Lower lobe of right lung (tissue), 2 donors: Measurements from ENCODE around the gene CD3D. TPM values are rescaled to one million over a fixed set of nuclear protein-coding genes. Genes with fewer than 3 reads are reported as not detected.

Experiments used
- ATAC-seq, 2 donors: fragments of 200-7000 bp; cut with Tn5 transposase; one replicate each; pipeline ENCODE4 v1.9.1; 2020 to 2022; ENCODE audit warnings: mild to moderate bottlenecking in 2 of 2, moderate library complexity in 2 of 2
- DNase-seq: peaks from one replicate; pipeline ENCODE4 v3.0.0-alpha.2; 2020
- H3K27ac ChIP-seq: fragments of 200-600 bp; one replicate; pipeline ENCODE4 v1.8.0; 2022
- H3K27me3 ChIP-seq: fragments of 200-600 bp; one replicate; pipeline ENCODE4 v1.8.0; 2022; ENCODE audit warnings: low read depth
- H3K36me3 ChIP-seq: fragments of 200-600 bp; one replicate; pipeline ENCODE4 v1.8.0; 2022; ENCODE audit warnings: mild to moderate bottlenecking
- H3K4me1 ChIP-seq: fragments of 200-600 bp; one replicate; pipeline ENCODE4 v1.8.0; 2022
- H3K4me3 ChIP-seq: fragments of 200-600 bp; one replicate; pipeline ENCODE4 v1.8.0; 2022; ENCODE audit warnings: mild to moderate bottlenecking
- H3K9me3 ChIP-seq: fragments of 200-600 bp; one replicate; pipeline ENCODE4 v1.8.0; 2022
- intact Hi-C: fragments of 100-400 bp; cut with DNase I; formaldehyde crosslinking; loops from one replicate; pipeline ENCODE4 v1.11.0; 2022
- long read RNA-seq: library from polyadenylated mRNA; unstranded; transcript quantifications from one replicate; pipeline ENCODE4 v2.0.0, GENCODE V29; 2021
- total RNA-seq: library from RNA; stranded (reverse); fragmentation: NEBNext Ultra II Directional; extraction: Animal tissue kit (Norgen Biotek cat#: 25700); gene quantifications from one replicate; pipeline ENCODE4 v1.2.1, GENCODE V29; 2021
- TF ChIP-seq, protein P1 (sequence below): fragments of 200-600 bp; IDR thresholded peaks from one replicate; pipeline ENCODE4 v1.8.0; 2022; ENCODE audit warnings: antibody characterized with exemption, mild to moderate bottlenecking
- donor health status: DM: no; HTN: yes; CAD: no; lungs with severe emphysema.

The CD3D gene
- 7.4 TPM for total RNA-seq
- long read RNA-seq, partial matches to known transcripts, result 0 of 2 reads
- long read RNA-seq, other reads (novel, unspliced or antisense), result 0 of 2 reads

- DNase-seq (no peak), ATAC-seq (no peak)
- H3K27me3 ChIP-seq, result no peaks in the 10 kb centered on the region
- peak within 1 kb of the TSS; percentile 39 for H3K4me3 ChIP-seq
- no peaks in the 10 kb centered on the region for H3K36me3 ChIP-seq
- H3K4me1 ChIP-seq, result no peaks in the 10 kb centered on the region
- TF ChIP-seq, protein P1, sequence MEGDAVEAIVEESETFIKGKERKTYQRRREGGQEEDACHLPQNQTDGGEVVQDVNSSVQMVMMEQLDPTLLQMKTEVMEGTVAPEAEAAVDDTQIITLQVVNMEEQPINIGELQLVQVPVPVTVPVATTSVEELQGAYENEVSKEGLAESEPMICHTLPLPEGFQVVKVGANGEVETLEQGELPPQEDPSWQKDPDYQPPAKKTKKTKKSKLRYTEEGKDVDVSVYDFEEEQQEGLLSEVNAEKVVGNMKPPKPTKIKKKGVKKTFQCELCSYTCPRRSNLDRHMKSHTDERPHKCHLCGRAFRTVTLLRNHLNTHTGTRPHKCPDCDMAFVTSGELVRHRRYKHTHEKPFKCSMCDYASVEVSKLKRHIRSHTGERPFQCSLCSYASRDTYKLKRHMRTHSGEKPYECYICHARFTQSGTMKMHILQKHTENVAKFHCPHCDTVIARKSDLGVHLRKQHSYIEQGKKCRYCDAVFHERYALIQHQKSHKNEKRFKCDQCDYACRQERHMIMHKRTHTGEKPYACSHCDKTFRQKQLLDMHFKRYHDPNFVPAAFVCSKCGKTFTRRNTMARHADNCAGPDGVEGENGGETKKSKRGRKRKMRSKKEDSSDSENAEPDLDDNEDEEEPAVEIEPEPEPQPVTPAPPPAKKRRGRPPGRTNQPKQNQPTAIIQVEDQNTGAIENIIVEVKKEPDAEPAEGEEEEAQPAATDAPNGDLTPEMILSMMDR, result no peak
- no peaks in the 10 kb centered on the region for H3K9me3 ChIP-seq
- no peak within 1 kb of the TSS for H3K27ac ChIP-seq
- intact Hi-C loops, result no loop called here
Observed at GRCh38 chr11:118342503-118343161, at the start of gene CD3D. TSS of gene CD3D (minus strand) at chr11:118342705. CDS start at chr11:118342607, 98 bp downstream.

DNA sequence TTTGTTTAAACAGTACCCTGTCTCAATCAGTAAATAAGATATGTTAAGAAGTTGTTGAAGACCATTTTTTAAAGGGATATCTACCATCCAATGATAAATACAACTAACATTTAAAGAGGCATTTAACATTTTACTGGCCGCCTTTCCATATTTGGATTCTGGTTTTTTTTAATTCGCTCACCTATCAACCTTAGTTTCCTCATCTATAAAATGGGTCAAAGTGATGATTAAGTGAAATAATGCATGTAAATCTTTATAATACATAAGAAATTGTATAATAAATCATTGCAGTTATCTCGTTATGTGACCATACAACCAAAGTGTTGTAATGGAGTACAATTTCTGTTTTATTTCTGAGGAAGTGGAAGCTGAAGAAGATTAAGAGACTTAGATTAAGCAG is 41.2 kb upstream of the CD3D start:
- no peaks in the 10 kb centered on the region for H3K27me3 ChIP-seq
- H3K36me3 ChIP-seq, result peaks cover 98% of the 10 kb centered on the region
- no peak overlapping the region for H3K4me3 ChIP-seq
- no peak for DNase-seq
- H3K9me3 ChIP-seq, result no peaks in the 10 kb centered on the region
- no peak for ATAC-seq
- intact Hi-C loops, result loop anchor here (10.0 kb wide), 1 partner anchor 111 kb away; no protein-coding TSS in a partner anchor
- no peaks in the 10 kb centered on the region for H3K4me1 ChIP-seq
- no peak overlapping the region for H3K27ac ChIP-seq
- TF ChIP-seq, protein P1, result no peak

- no peaks in the 10 kb centered on the region for H3K27me3 ChIP-seq
- H3K36me3 ChIP-seq, result peaks cover 98% of the 10 kb centered on the region
- no peak overlapping the region for H3K27ac ChIP-seq
- DNase-seq (no peak), ATAC-seq (no peak)
- no peaks in the 10 kb centered on the region for H3K9me3 ChIP-seq
- H3K4me1 ChIP-seq, result no peaks in the 10 kb centered on the region
- TF ChIP-seq, protein P1, result no peak
- H3K4me3 ChIP-seq, result no peak overlapping the region
- intact Hi-C loops, result loop anchor here (10.0 kb wide), 1 partner anchor 112 kb away; no protein-coding TSS in a partner anchor
Observed at GRCh38 chr11:118382954-118383353, 40.4 kb upstream of the CD3D start.

DNA sequence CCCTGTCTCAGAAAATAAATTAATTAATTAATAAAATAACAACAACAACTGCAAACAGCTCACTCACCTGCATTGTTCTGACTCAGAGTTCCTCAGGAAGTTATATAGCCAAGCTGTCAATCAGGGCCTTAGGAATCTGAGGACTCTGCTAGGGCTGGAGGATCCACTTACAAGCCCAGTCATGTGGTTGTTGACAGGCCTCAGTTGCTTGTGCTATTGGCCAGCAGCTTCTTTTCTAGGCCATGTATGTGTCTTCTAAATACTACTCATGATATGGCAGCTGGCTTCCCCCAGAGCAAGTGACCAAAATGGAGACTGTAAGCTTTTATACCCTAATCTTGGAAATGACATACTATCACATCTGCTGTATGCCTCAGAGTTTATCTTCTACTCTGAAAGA is 38.1 kb upstream of the CD3D start:
- no peak for ATAC-seq
- H3K4me3 ChIP-seq, result no peak overlapping the region
- H3K27ac ChIP-seq, result no peak overlapping the region
- peaks cover 98% of the 10 kb centered on the region for H3K36me3 ChIP-seq
- H3K4me1 ChIP-seq, result no peaks in the 10 kb centered on the region
- DNase-seq, result no peak
- TF ChIP-seq, protein P1, result no peak
- intact Hi-C loops, result loop anchor here (10.0 kb wide), 1 partner anchor 114 kb away; no protein-coding TSS in a partner anchor
- H3K9me3 ChIP-seq, result no peaks in the 10 kb centered on the region
- H3K27me3 ChIP-seq, result no peaks in the 10 kb centered on the region

DNA sequence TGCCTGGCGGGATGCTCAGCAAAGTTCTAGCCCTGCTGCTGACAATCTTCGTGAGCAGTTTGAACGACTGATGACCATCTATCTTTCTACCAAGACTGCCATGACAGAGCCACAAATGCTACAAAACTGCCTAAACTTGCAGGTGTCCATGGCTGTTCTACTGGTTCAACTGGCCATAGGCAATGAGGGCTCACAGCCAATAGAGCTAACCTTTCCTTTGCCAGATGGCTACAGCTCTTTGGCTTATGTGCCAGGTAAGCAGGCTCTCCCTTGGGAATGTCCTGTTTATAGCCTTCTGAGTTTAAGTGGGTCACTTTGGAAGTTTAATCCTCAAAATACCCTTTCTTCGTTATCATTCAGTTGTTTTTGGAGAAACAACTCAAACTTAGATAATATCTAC is 37.0 kb upstream of the CD3D start:
- intact Hi-C loops, result no loop called here
- H3K36me3 ChIP-seq, result peaks cover 98% of the 10 kb centered on the region
- no peak for ATAC-seq

More for the DNA sequence above, 37.0 kb upstream of the CD3D start:
- no peak overlapping the region for H3K27ac ChIP-seq
- H3K9me3 ChIP-seq, result no peaks in the 10 kb centered on the region
- no peak for DNase-seq
- H3K4me1 ChIP-seq, result no peaks in the 10 kb centered on the region
- H3K27me3 ChIP-seq, result no peaks in the 10 kb centered on the region
- H3K4me3 ChIP-seq, result no peak overlapping the region
- TF ChIP-seq, protein P1, result no peak
